HG02623 (cell line): ENCODE data around the gene PPFIA2.
A peak's percentile ranks its signal among the peaks of the same experiment; 100 is the strongest.

Source experiments
- ATAC-seq: cut with Tn5 transposase; IDR thresholded peaks from one replicate; pipeline ENCODE4 v1.9.1; 2021; ENCODE audit warnings: moderate library complexity; ENCODE audit not compliant: unreplicated experiment

Gene PPFIA2

DNA sequence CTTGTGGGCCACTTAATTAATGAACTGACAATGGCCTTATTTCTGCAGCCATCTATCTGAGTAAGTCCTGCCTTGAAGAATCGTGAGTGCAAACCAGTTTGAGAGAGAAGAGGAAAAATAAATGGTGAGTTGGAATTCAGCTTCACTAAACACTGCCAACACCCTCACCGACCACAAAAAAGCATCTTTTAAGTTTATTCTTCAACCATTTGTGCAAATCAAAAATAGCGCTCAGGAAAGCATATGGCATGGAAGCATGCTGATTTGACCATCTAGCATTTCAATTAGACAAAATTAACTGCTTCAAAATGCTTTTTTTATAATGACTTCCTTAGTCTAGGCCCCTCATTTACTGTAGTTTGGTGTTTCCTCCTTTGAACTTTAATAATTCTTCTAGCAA lies 294.0 kb downstream of the PPFIA2 start:
- no peak for ATAC-seq

DNA sequence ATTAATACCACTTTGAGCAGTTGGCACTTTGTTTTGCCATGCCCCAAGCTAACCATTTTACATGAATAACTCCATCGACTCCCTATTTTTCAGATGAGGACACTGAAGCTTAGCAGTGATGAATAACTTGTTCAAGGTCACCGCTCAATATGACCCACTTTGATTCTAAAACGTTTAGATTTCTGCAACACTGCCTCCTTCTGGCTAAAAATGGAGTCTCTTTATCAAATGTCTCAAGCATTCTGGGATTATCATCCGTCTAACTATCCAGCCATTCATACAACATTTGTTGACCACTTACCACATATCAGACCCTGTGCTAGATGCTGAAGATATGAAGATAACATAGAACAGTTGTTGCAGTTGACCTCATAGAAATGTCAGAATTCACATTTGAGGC lies 298.0 kb downstream of the PPFIA2 start:
- ATAC-seq = no peak

DNA sequence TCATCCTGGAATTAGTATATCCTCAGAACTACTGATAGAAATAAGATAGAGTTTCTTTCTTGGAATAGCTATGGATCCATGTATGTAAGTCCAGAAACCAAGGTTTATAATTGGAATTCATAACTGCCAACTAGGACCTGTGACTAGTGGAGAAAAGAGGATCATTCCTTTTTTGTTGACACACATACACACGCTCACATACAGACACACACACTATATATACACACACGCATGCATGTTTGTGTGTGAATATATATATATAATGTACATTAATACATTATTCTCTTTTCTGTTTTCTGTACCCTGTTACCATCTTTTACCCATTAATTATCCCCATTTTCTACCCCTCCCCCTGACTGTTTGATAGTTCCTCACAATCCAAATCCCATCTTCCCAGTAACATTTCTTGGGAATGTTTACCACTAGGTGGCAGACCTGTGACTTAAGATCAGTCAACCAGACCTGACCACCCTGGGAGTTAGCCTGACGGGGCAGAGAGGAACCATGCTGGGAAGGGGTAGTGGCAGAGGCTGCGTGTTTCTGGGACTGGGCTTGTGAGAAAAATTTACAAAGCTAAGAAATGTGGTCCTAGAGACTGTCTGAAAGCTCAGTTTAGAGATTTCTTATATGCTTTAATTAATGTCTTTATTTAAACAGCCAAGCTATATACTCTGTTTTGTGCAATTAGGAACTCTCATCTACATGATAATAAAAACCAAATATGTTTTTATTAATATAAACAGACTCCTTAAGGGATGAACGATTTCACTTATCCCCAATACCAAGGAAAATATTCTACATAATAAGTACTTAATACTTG lies 308.0 kb downstream of the PPFIA2 start:
- peak; percentile 63 for ATAC-seq

DNA sequence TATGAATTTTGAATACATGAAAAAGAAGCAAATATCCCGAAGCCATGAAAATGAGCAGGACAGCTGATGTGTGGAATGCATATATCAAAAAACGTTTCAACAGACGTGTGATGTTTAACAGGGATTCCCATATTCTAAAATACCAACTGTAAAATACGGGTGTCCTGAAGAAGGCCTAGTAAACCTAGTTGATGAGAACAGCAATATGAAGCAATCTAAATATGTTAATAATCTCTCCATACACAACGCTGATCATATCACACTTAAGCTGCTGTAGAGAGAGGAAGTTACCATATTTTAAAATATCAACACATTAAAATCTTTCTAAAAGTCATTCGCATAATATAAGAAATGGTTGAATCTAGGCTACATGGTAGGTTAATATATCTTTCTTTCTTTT lies 317.5 kb downstream of the PPFIA2 start:
- no peak for ATAC-seq

DNA sequence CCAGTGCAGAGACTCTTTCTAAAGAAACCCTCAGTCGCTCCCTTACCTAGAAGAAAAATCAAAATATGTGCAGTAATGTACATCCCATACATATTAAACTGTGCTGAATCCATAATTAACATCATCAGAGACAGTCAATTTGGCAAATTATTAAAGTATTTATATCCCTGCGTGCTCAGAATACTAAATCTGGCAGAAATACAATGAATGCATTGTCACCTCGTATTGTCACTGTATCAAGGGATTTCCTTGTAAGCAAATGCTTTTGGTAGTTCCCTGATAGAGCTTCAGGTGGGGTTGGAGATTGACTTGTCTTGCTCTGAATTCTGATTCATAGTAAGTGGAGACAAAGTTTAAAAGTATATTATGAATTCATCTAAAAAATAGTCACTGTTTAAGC lies 319.1 kb downstream of the PPFIA2 start:
- no peak for ATAC-seq

DNA sequence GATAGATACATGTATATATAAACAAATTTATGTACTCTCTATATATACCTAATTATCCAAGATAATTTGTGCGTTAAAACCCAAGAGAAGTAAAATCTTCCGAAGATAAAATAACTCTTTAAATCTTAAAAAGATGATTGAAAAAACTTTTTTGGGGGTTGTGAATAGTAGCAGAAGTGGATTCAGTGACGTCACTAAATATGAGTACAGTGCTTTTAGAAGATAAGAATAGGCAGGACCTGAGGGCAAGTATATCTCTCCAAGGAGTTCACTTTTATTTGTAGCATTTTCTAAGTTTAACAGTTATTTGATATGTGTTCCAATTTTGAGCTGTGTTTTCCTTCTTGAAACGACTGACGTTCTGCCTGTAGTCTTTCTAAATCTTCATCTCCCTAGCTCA lies 319.8 kb downstream of the PPFIA2 start:
- ATAC-seq = no peak

DNA sequence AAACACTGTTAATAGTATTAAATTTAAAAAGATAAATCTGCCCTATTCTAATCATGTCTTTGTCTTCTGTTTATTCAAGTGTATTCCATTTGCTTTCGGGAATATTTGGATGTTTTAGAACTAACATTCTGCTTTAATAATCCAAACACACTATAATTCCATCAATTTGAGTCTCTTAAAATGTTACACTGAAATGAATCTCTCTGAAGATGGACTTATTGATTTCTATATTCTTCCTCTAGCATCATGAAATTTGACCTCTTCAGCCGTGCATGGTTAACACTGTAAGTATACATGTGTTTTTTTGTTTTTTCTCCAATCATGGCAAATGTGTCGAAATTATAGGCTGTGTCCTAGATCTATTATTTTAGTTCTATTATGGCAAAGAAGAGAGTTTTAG lies 342.1 kb downstream of the PPFIA2 start:
- ATAC-seq = no peak

DNA sequence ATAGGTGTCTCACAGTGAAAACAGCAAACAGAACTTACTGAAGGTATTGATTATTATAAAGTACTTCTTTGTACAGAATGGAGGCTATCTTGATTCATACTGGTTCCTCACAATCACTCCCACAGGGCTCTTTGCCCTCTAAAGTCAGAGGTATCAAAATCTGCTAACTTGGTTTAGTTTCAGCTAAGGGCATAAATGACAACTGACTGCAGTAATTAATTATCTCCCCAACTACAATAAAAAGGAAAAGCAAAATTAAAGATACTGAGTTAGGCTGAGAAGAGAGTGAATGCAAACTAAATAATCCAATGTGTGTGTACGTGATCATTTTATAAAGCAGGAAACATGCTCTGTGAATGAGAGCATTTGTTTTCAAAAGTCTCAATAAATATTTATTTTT lies 342.6 kb downstream of the PPFIA2 start:
- no peak for ATAC-seq

DNA sequence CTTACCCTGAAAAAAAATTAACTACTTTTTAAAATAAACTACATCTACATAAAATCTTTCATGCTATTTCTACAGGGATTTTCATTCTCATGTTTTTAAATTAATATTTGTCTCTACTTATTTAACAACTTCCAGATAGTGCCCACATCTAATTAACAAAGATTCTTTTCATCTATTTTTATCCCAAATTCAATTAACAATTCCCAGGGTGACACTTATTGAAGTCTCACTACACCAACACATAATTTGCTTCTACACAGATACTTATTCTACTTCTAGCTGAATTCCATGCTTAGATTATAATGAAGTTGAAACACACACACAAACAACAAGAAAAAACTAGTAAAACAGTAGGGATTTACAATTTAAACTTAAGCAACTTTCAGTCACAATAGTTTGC lies 344.7 kb downstream of the PPFIA2 start:
- ATAC-seq = no peak

DNA sequence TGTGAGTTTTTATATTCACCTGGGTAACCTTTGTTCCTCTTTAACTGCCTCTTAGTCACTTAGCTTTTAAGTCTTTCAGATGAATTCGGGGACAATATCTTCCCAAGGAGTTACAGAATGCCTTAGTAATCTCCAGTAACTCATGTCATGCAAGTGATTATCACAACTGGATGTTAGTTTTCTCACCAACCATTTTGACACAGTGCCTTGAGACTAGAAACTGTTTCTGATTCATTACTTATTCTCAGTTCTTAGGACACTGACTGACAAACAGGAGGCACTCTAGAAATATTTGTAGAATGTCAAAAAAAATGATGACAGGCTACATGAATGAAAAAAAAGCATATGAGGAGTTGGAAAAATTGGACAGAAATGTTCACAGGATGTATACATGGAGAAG lies 346.2 kb downstream of the PPFIA2 start:
- ATAC-seq = no peak

DNA sequence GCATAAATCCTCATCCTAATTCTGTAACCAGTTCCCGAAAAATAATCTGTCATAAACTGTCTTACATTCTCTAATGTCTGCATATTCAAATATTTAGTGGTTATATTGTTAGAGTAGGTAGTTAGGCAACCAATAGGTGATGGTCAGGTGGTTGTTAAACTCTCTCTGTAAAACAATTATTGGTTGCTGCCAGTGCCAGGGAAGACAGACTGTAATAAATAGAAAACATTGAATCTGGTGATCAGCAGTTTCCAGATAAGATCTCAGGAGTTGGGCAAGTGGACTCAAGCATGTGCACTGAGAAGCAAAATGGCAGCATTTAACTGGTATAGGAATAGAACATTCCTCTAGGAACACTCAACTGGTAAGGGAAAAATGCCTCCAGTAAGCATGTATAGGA lies 355.8 kb downstream of the PPFIA2 start:
- ATAC-seq = no peak

DNA sequence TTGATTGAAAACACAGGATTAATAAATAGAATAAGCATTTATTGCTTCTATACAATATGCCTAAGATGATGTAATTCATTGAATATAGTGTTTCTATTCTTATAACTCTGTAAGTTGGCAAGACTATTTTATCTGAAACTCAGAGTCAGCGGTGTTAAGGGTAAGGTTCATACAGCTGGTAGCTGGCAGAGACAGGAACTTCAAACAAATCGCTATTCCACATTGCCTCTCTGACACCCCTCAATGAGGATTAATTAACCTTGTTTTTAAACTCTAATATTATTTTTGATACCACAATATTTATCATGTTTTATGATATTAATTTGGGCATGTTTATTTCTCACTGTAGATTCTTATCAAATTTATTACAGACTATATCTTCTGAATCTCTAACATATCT lies 357.9 kb downstream of the PPFIA2 start:
- no peak for ATAC-seq

DNA sequence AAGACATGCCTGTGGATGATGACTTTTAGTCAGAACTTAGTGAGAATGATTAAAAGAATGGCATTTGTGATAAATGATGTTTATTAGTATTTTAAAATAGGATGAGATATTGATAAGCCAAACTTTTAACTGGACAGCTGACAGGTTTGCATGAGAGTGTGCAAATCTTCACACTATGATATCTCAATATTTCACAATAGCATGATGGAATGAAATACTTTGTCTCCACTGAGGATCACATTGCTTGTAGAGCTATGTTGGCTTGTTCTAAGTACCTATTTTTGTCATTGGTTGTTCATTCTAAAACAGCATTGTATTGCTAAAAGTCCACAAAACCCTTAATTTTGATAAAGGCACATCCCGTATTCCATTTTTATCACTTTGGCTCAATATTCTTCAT lies 359.1 kb downstream of the PPFIA2 start:
- ATAC-seq = no peak

DNA sequence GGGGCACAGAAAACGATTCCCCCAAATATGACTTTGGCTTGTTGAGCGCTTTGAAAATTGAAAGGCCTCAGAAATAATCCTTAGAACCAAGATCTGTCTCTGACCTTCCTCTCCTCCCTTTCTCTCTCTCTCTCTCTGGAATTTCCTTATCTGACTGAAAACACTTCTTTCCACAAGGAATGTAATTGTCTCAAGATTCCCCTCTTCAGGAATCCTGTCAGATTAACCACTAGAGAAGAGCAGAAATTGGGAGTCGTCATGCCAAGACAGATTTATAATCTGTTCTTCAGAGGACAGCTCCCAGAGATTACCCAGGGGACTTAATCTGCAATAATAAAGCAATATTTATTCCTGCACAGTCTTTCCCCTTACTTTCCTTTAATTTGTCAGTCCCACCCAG lies 363.7 kb downstream of the PPFIA2 start:
- ATAC-seq = no peak

DNA sequence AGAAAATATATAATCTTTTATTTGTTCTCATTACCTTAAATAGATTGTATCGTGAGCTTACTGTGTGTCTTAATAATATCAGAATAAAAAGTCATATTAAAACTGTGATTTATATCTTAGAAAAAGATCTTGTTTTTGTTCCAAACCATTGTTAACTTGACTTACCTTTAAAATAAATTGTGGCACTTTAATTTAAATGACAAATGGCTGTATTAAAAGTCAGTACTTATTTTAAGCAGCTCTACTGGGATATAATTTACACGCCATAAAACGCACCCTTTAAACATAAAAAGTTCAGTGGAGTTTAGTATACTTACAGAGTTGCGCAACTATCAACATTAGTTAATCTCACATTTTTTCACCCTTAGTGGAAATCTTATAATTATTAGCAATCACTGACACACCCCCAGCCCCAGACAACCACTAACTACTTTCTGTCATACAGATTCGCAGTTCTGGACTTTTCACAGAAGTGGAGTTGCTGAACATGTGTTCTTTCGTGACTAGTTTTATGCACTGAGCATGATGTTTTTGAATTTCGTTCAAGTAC lies 369.5 kb downstream of the PPFIA2 start:
- ATAC-seq = no peak

DNA sequence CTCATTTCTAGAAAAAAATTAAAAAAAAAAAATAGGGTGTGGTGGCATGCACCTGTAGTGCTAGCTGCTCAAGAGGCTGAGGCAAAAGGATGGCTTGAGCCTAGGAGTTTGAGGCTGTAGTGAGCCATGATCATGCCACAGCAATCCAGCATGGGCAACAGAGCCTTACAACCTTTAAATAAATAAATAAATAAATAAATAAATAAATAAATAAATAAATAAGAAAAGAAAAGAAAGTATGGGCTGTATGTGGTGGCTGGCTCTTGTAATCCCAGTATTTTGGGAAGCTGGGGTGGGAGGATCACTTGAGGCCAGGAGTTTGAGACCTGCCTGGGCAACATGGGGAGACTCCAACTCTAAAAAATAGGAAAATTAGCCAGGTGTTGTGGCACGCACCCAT lies 373.0 kb downstream of the PPFIA2 start:
- ATAC-seq = no peak

DNA sequence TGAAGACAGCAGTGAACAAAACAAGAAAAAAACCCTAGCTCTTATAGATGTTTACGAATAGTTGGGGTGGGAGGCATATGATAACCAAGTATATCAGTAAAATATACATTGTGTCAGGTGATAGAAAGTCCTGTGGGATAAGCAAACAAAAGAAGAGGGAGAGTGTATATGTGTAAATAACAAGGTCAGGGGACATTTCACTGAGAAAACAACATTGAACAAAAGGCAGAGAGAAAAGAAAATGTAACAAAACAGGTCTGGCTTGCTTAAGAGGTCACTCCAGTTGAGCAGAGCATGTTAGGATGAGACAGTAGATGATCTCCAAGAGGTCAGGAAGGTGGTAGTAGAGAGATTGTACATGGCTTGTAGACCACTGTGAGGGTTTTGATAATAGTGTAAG lies 377.2 kb downstream of the PPFIA2 start:
- no peak for ATAC-seq

DNA sequence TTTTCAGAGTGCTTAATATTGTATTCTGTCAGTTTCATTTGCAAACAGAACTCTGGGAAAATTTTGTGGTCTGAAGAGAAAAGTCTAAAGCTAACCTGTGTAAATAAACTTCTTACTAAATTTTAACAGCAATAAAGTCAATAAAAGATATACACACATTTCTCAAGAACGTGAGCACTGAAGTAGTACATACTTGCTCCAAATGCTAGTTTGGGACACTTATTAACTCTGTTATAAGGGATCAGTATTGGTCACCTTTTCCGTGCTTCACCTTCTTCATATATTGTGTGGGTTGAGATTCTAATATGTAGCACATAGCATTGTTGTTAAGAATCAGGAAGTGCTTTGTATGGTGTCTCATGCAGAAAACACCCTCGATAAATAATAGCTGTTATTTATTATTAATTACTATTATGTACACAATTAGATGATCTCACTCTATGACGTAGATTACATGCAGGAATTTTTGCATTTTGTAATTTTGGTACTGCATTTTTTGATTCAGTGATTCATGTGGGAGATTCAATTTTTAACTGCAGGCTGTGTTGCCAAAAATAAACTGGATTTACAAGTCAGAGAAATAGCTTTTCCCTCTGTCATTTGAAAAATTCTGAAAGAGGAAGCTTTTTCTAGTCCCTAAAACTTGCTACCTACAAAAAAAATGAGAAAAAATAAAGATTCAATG lies 380.4 kb downstream of the PPFIA2 start:
- no peak for ATAC-seq

DNA sequence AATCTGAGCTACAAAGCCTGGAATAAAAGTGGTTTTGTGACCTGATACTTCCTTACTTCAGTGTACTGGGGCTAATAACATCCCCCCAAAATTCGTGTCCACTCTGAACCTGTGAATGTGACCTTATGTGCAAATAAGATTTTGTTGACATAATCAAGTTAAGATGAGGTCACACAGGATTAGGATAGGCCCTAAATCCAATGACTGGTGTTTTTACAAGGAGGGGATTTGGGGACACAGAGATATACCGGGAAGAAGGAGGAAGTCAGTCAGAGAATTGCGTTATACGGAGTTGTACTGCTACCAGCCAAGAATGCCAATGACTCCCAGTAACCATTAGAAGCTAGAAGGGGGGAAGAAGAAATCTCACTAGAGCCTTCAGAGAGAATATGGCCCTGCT lies 381.4 kb downstream of the PPFIA2 start:
- no peak for ATAC-seq

DNA sequence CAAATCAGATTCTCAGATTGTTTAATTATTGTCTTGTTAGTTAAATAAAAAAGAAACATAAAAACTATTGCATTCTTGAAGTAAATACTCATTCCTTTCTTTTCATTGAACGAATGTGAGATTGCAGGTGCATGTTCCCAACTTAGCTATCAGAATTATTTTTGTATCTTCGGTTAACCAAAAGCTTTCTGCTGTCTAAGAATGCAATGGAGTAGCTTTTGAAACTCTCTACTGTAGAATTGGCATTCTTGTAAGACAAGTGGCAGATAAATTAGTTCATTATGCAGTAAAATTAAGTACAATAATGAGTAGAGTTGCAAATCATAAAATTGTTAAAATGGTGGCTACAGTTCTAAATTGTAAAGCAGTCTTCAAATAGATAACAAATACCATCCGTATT lies 383.2 kb downstream of the PPFIA2 start:
- ATAC-seq = no peak

DNA sequence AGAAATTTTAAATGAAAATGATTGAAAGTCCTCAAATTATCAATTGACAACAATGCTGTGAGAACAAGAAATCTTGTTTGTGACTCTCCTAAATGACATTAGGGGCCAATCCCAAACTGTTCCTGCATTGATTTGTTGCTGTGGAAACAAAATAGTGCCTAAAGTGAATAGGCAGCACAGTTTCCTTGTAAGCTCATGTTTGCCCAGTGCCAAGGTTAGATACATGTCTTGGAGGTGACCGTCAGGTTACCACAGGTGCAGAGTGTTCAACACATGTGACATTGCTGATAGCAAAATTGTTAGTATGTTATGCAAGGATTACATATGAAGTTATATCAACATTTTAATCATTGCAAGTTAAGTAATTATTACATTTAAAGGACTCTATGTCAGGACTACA lies 388.7 kb downstream of the PPFIA2 start:
- no peak for ATAC-seq

DNA sequence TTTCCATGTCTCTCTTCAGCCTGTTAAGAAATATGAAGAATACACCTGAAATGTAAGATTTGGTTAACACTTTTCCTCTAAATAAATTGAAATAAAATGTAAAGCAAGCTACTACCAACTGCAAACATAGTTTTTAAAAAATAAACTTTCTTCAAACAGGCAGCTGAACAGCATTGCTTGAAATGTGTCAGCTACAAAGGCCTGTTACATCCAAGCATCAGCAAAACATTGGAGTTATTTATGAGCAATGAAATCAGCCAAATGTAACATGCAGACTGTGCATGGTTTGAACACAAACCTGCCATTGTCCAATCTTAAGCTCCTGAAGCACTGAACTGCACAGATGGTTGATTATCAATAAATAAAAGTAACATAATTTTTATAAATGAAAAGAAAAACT lies 390.0 kb downstream of the PPFIA2 start:
- no peak for ATAC-seq
